GM18499 (cell line): ENCODE data around the gene BUB1B.

Source experiments
- ATAC-seq: cut with Tn5 transposase; IDR thresholded peaks from one replicate; pipeline ENCODE4 v1.9.1; 2021; ENCODE audit warnings: moderate number of reproducible peaks; ENCODE audit not compliant: insufficient read depth, unreplicated experiment

BUB1B gene

DNA sequence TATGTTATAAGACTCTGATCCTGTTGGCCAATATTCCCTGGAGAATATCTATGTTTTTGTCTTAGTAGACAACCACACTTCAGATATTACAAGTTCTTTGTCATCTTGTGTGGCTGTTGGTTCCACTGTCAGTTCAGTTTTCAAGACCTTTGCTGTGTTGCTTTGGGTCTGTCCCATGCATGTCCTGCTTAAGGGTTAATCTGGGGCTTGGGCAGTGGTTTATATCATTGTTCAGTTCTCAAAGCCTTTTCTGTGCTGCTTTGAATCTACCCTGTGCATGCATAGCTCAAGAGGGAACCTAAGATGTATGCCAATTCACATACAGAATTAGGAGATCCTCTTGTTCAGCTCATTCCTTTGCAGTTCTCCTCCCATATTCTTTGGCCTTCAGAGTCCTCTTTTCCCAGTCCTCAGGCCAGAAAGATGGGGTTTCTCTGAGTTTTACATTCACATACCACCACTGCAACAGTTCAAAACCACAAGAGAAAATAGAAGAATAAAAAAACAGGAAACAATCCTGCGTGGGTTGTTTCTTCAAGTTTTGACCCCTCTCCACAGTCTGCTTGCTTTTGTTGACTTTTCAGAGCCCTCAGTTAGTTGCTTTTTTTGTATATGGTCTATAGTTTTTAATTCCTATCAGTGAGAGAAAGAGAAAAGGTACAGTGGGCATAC, 21.6 kb downstream of the BUB1B start:
- no peak for ATAC-seq

DNA sequence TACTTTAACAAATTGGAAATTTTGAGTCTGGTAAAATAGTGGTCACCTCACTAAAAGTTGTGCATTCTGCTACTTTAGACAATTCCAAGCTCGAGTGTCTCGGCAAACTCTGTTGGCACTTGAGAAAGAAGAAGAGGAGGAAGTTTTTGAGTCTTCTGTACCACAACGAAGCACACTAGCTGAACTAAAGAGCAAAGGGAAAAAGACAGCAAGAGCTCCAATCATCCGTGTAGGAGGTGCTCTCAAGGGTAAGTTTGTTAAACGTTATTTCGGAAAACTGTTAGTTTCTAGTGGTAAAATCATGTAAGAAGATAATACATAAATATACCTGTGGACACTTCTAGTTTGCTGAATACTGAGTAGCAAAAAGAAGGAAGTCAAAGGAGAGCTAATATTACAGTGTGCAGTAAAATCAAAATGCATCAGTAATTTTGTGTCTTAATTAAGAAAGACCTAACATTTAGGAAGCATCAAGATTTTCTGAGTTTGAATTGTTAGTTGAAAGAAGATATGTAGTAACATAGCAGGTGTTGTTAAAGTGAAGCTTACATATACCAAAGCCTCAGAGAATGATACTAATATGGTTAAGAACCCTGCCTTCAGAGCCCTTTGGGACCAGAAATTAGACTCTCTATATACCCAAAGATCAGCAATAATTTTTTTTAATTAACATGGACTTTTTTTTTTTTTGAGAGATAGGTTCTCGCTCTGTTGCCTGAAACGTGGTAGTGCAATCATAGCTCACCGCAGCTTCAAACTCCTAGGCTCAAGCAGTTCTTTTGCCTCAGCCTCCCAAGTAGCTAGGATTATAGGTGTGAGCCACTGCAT, 23.0 kb downstream of the BUB1B start:
- ATAC-seq = no peak

DNA sequence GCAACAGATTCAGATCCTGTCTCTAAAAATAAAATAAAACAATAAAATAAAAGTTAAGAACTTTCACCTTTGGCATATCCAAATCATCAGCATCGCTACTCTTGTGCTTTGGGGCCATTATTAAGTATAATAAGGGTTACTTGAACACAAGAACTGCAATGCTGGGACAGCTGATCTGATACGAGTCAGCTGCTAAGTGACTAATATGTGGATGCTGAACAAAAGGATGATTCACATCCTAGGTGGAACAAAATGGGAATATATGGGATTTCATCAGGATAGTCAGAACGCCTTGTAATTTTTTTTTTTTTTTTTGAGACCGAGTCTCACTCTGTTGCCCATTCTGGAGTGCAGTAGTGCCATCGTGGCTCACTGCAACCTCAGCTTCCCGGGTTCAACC, 29.7 kb downstream of the BUB1B start:
- no peak for ATAC-seq

DNA sequence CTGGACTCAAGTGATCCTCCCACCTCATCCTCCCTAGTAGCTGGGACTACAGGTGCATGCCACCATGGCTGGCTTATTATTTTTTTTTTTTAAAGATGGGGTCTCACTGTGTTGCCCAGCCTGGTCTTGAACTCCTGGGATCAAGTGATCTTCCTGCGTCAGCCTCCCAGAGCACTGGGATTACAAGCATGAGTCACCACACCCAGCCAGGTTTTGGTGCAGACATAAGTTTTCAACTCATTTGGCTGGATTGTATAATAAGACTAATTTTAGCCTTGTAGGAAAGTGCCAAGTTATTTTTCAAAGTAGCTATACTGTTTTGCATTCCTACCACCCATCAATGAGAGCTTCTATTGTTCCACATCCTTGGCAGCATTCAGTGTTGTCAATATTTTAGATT, 32.1 kb downstream of the BUB1B start:
- no peak for ATAC-seq

DNA sequence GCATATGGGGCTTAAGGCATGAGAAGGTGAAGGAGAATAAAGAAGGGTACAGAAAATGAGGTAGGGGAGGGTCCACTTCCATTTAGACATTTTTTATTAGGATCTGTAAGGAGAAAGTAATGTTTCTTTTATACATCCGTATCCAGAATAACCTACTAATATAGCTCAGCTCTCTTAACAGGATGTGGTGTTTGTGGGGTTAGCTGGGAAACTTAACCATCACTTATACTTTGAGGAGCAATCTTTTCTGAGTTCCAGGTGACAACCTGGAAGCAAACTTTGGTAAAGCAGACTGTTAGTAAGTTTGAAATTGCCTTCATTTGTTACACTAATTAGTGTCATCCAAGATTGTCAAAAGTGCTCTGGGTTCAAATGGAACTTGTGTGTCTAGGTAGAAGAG, 36.6 kb downstream of the BUB1B start:
- ATAC-seq = no peak

DNA sequence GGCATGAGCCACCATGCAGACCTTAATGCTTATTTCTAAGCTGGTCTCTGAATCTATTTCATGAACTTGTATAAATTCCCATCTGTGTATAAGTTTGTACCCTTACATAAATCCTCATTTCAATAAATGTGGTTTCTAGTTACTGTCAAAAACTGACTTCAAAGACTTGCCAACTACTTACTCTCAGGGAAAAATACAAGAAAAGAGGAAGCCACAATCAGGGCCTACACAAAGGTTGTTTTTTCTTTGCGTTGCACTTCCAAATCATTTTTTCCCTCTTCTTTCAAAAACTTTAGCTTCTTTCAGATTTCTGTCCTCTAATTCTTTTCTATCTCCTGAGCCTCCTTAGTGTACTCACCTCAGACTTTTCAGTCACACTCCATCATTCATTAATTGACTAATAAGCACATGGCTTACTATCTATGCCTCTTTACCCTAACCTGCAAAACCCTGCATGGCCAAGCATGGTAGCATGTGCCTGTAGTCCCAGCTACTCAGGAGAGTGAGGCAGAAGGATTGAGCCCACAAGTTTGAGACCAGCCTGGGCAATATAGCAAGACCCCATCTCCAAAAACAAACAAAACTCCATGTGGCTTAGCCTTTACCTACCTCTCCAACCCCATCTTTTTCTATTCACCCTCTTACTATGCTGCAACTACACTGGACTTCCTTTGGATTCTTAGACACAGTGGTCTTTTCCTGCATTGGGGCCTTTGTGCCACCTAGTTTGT, 37.7 kb downstream of the BUB1B start:
- no peak for ATAC-seq

DNA sequence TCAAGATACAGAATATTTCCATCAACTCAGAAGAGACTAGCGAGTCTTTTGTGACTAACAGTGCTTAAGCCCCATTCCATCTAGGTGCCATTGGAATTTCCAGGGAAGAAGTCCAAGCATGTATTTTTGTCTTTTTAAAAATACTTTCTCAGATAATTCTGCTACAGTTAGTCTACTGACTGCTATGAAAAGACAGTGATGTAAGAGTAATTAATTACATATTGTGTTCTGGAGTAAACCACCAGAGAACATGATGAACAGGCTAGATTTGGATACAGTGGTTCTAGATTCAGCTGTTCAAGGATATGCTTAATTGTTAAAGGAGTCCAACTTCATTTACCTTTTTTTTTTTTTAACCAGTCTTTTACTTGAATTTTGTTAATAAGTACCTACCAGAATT, 43.2 kb downstream of the BUB1B start:
- ATAC-seq = no peak

DNA sequence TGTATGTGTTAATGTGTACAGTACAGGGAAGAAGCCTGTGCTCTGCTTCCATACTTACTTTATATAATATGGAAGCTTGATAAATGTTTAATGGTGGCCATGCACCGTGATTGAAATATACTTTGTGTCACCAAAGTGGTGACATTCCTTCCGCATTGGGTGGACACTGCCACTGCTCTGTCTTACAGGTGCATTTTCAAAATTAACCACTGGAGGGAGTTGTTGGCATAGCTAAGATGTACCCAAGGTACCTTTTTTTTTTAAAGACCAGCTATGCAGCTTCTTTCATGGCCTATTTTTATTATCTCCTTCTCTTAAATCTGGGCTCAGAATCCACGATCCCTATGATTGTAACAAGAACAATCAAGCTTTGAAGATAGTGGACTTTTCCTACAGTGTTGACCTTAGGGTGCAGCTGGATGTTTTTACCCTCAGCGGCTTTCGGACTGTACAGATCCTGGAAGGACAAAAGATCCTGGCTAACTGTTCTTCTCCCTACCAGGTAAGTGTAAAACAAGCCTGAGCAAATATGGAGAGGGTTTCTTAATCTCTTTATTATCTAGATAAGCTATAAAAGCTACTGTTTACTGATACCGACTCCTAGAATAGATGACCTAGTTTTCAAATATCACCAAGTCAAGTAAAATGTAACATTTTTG, 56.4 kb downstream of the BUB1B start:
- ATAC-seq = no peak

DNA sequence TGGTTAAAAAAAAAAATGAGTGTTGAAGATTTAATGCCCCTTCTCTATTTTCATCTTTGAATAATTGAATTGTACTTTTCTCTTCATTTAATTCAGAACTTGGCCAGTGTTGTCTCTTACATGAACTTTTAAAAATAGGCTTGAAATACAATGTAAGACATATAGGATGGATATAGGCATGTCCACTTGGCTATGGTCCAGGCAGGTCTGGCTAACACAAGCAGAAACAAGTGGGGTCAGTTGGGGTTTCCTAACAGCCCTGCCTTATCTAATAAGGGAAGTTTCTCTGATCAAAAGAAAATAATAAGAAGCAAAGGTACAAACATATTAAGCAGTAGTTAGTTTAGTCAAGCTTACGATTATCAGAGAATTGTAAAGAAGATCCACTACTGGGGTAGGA, 58.9 kb downstream of the BUB1B start:
- no peak for ATAC-seq

DNA sequence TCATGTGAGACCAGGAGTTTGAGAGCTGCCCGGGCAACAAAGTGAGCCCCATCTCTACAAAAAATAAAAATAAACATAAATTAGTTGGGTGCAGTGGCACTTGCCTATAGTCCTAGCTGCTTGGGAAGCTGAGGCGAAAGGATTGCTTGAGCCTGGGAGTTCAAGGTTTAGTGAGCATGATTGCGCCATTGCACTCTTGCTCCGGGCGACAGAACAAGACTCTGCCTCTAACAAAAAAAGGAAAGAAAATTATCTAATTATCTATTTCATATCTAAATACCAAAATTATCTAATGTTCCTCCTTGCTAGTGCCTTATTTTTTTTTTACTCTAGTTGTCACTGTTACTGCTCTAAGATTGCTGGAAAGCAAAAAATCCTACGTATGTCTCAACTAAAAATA, 61.3 kb downstream of the BUB1B start:
- ATAC-seq = no peak

DNA sequence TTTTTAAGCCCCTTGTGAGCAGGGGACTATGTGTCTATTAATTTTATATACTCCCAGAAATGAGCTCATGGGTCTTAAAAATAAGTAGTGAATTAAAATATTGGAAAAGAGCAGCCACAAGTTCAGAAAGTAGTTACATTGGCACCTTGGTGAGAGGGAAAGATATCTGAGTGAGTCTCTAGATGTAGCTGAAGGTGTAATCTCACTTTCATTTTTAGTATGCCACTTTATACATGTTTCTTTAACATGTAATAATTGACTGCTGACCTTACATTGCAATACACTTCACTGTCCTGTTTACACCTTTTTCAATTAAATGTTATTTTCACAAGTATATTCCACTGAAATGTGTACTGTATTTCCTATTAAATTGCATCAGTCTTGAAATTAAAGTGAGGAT, 65.9 kb downstream of the BUB1B start:
- no peak for ATAC-seq

DNA sequence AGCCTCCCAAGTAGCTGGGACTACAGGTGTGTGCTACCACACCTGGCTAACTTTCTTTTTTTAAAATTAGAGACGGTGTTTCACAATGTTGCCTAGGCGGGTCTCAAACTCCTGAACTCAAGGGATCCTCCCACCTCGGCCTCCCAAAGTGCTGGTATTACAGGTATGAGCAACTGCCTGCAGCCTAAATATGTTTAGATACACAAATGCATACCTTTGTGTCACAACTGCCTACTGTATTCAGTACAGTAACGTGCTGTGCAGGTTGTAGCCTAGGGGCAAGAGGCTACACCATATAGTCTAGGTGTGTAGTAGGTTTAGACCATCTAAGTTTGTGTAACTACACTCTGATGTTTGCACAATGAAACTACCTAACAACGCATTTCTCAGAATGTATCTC, 68.4 kb downstream of the BUB1B start:
- no peak for ATAC-seq

DNA sequence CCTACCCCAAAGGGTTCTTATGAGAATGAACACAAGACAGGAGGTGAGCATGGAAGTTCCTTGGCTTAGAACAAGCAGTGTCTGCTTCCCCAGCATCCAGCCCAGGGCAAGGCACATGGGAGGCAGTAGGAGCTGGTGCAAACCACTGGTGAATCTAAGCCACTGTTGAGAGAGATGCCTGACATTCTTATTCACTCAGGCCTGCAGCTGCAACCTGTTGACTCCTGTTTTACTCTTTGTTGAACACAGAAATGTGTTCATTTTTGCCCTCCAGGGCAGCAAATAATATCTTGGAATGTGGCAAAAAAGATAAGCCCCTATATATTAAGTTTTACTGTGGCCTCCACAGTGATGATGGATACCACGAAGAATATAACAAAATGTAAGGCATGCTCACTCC, 69.1 kb downstream of the BUB1B start:
- no peak for ATAC-seq

DNA sequence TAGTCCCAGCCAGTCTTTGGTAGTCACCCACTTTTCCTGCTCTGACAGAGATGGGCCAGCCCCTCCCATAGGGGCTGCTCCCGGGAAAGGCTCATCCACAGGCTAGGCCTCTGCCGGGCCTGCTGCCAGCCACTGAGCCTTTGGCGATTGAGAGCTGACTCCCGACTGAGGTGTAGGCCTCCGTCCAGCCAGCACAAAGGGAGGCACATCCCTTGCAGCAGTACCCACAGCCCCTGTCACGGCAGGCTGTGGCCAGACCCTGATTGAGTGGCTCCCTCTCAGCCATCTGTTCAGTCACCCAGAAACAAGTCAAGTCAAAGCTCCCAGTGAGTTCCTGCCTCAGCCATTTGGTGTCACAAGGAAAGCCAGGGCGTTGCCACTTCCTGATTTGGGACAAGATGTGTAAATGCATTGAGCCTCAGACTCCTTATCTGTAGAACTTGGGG, 71.8 kb downstream of the BUB1B start:
- ATAC-seq = no peak

DNA sequence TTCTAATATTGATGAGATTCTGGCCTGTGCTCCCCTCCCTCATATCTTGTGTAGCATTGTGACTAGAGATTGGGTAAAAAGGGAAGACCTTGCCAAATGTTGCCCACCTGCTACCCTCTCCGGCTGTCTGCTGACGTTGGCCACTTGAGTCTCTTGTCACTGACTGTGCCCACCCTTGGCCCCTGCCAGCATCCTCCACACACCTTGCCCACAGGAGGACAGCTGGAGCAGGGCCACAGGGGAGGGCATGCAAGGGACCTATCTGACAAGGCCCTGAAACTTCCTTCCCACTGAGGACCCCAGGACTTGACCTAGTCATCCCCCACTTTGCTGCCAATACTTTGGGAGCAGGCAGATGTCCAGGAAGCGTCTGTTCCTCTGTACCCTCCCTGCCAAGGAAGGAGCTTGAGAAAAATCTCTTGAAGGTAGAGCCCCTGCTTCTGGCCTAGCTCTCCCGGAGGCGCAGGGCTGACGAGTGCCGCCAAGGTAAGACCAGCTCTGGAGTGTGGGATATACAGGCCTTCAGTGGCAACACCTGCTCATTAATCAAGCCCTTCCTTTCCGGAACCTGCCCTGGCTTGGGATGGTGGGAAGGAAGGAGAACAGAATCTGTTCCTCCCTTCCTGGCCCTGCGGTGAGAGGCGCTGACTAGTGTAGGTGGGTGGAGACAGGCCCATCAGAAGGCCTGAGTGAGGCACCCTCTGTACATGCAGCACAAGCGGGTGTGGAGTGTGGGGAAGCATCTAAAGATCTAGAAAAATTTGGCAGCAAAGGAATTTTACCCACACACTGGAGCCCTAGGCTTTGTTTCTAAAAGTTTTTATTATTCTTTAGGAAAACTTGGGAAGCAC, 73.1 kb downstream of the BUB1B start:
- ATAC-seq = no peak

DNA sequence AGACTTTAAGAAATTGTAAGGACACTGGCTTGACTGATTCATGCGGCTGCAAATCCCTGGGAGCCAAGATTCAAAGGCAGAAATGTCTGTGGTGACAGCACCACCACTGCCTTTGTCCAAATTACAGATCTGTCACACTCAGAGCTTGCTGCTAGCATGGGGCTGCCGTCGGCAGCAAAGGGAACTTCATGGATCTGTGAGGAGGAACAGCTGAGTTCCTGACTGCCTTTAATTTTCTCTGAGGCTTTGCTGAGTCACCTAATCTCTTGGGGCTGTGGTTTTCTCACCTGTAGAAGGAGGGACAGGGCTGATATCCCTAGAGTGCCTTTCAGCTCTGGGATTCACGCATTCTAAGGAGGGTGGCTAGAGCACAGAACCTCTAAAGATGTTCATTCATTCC, 73.9 kb downstream of the BUB1B start:
- ATAC-seq = no peak

DNA sequence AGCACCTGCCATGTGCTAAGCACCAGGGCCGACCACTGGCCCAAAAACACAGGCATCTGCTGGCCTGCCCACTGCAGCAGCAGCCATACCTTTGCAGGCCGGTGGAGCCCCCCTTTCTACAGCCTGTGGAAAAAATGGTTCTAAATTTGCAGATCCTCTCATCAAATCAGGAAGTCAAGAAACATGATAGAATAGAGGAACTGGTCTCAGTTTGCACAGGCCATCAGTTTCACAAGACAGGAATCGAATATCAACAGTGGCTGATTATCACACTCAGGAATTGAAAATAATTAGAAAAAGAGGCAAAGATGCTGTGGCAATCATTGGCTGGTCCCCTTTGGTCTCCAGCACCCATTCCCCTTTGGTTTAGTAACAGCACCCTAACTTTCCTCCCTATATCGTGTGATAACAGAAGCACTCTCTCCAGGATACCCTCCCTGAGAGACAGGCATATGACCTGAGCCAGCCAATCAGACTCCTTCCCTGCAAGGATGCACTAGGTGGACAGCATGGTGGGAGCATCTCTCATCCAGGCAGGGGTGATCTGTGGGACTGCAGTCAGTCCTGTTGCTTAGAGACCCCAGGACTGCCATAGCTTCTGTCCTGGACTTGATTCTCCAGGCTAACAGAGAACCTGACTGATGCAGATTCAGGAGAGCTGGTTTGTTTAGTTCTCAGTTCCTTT, 74.5 kb downstream of the BUB1B start:
- ATAC-seq = no peak

DNA sequence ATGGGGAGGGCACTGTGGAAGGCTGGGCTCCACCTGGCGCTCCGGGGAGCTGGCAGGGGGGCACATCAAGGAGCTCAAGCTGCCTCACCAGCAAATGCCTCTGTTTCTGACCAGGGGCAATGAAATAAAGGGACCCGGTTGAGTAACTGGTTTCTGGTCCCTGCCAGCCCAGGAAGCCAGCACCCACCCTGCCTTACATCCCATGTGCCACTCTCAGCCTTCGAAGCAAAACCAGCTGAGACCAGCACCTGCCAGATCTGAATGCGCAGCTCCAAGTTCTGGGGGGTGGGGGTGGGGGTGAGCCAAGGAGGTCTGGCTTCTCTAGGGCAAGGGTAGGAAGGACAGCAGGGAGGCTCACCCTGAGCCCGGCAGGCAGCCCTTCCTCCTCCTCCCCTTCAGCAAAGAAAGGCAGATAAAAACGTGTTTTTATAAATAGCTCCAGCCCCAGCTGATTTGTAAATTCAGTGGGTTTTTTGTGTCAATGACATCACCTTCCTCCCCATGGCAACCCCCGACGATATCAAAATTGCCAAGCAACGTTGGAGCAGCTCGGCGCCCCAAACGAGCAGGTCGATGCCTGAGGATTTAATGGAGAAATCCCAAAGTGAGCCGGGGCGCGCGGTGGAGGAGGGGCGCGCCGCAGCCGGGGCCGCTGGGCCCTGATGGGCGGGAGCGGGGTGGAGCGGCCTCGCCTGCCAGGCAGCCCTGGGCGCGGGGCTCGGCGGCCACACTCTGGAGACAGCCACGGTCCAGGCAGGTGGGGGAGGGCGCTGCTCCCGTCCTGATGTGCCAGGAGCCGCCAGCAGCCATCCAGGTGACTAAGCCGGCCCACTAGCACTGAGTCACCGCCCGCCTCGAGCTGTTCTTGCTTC, 77.9 kb downstream of the BUB1B start, which contains the start of gene PAK6:
Gene PAK6 (plus strand): TSS at position 532 of the 872 bp plus-strand sequence. CDS start 25,723 bp downstream, outside the sequence.
- ATAC-seq = no peak
